Activated T-cell treated with anti-CD3 and anti-CD28 coated beads for 24 hours (primary cell): ENCODE measurements around the gene DDX11.
"Not testable (repeated sequence)": the region's sequence is repeated elsewhere in the genome, so short reads cannot be mapped to it uniquely, and the experiment has no call there.

Experiments used
- DNase-seq: peaks from one replicate; pipeline ENCODE4 v3.0.0-alpha.2; 2020; ENCODE audit warnings: low read depth

Gene DDX11

DNA sequence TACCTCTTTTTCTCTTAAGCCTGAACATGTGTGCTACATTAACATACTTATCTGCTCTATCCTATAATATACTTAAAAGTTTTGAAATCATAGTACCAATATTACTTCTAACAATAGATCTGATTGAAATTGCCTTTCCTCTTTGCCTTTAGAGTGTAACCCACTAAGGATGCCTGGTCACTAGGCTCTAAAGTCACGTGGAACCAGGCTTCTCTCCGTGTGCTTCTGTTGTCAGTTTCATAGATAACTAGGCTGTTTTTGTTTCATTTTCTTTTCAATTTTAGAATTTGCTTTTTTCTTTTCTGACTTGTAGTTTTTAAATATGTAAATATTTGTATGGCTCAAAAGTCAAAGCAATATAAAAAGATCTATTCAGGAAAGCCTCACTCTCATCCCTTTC is 25.8 kb downstream of the DDX11 start:
- not testable (repeated sequence) for DNase-seq

DNA sequence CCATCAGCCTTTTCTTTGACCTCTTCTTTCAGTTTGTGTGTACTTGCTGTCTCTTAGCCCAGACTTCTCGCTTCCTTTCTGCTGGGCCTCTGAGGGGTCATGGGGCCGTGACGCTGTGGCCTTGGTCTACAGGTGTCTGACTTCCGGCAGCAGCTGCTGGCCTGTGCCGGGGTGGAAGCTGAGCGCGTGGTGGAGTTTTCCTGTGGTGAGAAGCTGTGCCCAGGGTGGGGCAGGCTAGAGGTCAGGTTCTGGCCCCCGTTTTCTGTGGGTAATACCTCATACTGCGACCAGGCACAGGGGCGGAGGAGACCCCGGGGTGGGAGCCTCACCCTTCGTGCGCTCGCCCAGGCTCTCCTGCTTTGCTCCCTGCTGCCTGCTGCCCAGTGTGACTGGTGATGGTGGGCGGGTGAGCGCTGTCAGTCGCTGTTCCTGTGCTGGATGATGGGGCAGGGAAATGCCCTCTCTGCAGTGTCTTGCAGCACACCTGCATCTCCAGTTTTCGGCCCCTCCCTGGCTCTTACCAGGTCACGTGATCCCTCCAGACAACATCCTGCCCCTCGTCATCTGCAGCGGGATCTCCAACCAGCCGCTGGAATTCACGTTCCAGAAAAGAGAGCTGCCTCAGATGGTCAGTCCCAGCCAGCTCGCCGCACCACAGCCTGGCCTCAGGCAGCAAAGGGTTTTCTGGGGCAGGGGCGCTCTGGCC is 27.0 kb downstream of the DDX11 start:
- DNase-seq = not testable (repeated sequence)

DNA sequence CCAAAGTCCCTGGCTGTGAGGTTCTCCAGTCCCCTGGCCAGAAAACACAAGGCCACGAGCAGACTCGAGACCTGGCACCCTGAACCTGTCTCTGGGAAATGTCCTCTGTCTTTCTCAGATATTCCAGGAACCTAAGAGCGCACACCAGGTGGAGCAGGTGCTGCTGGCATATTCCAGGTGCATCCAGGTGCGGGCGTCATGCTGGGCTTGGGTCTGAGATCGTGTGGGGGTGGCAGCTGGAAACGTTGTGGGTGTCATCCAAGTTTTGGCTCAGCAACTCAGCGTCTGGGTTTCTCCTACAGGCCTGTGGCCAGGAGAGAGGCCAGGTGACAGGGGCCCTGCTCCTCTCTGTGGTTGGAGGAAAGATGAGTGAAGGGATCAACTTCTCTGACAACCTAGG is 28.5 kb downstream of the DDX11 start:
- DNase-seq = not testable (repeated sequence)

DNA sequence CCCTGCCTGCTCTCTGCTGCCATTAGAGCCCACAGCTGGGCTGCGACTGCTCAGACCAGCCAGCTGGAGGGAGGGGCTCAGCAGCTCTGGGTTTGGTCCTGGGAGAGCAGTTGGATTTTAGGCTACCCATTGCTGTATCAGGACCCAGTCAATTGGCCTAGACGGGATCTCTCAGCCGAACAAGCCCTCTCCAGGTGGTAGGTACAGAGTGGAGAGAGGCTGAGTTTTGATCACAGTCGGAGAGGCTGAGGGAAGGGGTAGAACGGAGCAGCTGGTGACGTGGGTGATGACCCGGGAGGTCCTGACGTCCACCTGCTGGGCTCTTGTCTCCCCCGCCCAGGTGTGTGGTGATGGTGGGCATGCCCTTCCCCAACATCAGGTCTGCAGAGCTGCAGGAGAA is 28.9 kb downstream of the DDX11 start:
- DNase-seq = not testable (repeated sequence)

DNA sequence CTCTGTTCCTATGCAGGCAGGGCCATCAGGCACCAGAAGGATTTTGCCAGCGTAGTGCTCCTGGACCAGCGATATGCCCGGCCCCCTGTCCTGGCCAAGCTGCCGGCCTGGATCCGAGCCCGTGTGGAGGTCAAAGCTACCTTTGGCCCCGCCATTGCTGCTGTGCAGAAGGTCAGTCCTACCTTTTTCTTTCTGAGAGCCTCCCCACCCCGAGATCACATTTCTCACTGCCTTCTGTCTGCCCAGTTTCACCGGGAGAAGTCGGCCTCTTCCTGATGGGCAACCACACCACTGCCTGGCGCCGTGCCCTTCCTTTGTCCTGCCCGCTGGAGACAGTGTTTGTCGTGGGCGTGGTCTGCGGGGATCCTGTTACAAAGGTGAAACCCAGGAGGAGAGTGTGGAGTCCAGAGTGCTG is 29.9 kb downstream of the DDX11 start:
- not testable (repeated sequence) for DNase-seq

DNA sequence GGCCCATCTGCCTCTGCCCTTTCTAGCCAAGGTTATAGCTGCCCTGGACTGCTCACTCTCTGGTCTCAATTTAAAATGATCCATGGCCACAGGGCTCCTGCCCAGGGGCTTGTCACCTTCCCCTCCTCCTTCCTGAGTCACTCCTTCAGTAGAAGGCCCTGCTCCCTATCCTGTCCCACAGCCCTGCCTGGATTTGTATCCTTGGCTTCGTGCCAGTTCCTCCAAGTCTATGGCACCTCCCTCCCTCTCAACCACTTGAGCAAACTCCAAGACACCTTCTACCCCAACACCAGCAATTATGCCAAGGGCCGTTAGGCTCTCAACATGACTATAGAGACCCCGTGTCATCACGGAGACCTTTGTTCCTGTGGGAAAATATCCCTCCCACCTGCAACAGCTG is 30.6 kb downstream of the DDX11 start:
- DNase-seq = not testable (repeated sequence)

DNA sequence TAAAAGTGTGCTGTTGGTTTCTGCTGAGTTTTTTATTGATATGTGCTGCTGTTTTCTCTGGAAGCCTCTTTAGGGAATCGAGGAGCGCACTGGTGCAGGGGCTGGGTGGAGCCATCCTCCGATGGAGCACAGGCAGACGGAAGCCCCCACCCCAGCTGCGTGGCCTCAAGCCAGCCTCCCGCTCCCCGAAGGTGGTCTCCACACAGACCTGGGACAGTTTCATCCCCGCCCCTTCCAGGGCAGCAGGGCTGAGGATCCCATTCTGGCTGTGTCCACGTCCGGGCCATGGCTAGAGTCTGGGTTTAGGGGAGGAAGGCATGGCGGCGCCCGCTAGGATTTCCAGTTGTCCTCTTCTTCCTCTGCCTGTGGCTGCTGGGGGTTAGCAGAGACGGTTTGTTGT is 31.1 kb downstream of the DDX11 start:
- not testable (repeated sequence) for DNase-seq

DNA sequence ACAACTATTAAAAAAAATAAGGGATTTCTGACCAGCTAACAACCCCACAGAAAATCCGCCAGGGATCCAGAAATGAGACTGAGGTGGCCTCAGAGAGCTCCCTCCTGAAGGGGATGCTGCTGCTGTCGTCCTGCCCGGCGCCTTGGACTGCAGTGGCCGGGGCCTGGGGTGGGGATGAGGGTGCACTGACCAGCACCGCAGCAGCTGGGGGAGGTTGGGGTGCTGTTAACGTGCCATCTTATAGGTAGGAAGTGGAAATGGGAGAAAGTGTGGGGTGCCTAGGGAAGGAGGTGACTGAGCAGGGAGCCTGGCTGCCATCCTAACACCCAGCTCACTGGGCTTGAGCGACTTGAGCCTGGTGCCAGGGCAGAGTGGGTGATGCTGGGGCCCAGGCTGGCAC is 32.0 kb downstream of the DDX11 start:
- no peak for DNase-seq

DNA sequence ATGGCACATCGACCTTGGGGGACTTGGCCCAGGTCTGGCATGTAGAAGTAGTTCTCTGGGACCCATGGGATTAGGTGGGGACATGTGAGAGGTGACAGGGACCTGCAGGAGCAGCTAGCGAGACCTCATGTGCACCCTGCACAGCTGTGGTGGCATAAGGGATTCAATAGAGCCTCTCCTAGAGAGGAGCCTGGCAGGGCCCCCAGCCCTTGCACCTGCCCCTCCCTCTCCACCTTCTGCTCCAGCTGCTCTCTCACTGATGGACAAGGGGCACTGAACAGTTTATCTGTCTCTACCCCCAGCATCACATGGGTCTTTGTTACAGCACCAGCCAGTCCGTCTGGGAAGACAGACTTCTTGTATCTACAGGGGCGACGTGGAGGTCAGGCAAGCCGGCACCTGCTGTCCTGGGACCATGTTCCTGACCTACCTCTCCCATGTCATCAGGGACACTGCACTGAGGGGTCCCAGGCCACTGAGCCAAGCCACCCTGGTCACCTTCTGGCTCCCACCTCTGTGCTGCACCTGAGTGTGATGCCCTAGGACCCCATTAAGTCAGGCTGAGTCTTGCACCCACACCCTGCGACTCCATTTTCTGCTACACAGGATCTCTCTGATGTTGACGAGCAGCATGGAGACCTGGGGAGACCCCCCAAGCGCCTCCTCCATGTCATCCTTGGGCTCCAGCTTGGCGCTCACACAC is 32.6 kb downstream of the DDX11 start:
- DNase-seq = no peak

DNA sequence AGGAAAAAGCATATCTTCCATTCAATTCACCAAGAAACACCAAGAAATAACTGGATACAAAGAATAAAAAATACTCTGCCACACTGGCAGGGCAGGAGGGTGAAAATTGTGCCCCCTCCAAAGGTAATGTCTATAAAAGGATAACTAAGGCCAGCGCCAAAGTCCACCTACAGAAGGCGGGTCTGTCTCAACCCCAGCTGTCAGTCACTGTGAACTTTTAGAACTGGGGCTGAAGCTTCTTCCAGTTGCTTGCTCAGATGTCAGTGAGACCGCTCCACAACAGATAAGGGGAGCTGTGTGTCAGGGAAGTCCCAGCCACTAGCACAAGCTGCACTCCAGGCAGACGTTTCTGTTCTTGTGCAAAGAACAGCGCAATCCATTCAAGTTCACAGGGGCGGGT is 36.1 kb downstream of the DDX11 start:
- DNase-seq = not testable (repeated sequence)

DNA sequence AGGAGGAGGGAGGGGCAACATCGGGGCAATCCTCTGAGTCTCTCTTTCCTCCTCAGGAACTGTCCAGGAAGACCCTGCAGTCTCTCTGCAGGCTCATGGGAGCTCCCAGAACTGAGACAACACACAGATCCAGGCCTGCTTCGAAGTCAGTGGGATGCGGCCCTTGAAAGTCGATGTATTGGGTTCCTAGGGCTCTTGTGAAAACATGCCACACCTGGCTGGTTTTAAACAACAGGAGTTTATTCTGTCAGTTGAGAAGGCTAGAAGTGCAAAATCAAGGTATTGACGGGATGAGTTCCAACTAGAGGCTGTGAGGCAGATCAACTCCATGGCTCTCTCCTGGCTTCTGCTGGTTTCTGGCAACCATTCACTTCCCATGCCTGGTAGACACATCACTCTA is 36.6 kb downstream of the DDX11 start:
- not testable (repeated sequence) for DNase-seq

DNA sequence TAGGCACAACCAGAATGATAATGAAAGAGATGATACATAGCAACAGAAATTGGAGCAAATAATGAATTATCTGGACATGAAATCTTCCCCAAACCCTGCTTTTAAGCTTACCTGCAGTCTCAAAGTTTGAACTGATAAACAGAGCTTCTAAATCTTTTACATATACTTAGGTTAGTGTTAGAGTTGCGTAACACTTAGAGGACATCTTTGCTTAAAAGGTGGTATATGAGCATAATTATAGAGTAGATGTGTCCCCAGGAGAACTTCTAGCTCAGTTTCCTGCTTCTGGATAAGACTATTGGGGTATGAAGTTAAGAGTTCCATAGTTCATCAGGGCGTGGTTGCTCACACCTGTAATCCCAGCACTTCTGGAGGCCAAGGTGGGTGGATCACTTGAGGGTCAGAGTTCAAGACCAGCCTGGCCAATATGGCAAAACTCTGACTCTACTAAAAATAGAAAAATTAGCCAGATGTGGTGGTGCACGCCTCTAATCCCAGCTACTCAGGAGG is 41.5 kb downstream of the DDX11 start:
- DNase-seq = not testable (repeated sequence)

DNA sequence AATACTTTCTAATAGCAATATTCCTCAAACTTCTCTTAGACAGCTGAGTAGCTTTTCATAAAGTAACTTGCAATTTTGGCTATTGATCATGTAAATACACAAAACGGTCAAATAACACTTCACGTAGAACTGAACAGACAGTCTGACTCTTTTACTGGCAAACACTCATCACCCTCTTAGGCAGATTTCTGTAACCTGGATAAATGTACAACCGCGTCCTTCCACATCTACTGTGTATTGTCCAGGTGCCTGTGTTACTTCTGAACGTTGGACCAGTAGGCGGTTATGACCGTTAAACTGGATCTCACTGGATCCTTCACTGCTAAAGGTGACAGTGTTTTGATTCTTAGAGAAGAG is 43.2 kb downstream of the DDX11 start:
- DNase-seq = not testable (repeated sequence)

DNA sequence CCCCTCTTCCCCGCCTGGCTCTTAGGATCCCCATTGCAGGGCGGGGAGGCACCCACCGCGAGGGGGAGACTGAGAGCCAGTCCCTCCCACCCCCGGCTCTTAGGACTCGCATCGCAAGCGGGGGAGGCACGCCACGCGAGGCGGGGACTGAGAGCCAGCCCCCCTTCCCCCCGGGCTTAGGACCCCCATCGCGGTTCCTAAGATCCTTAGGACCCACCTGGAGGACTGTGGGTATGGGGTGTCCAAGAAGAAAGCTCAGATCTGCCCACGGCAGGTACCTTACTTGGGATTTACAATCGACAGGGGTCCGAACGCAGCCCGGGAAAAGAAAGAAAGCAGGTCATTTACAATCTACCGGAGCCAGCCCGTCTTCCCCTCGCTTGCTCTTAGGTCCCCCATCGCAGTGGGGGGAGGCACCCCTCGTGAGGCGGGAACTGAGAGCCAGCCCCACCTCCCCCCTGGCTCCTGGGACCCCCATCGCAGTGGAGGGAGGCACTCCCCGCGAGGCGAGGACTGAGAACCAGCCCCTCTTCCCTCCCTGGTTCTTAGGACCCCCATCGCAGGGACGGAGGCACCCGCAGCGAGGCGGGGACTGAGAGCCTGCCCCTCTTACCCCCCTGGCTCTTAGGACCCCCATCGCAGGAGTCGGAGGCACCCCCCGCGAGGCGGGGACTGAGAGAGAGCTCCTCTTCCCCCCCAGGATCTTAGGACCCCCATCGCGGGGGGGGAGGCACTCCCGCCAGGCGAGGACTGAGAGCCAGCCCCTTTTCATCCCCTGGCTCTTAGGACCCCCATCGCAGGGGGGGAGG is 43.7 kb downstream of the DDX11 start:
- DNase-seq = peak; percentile 40

DNA sequence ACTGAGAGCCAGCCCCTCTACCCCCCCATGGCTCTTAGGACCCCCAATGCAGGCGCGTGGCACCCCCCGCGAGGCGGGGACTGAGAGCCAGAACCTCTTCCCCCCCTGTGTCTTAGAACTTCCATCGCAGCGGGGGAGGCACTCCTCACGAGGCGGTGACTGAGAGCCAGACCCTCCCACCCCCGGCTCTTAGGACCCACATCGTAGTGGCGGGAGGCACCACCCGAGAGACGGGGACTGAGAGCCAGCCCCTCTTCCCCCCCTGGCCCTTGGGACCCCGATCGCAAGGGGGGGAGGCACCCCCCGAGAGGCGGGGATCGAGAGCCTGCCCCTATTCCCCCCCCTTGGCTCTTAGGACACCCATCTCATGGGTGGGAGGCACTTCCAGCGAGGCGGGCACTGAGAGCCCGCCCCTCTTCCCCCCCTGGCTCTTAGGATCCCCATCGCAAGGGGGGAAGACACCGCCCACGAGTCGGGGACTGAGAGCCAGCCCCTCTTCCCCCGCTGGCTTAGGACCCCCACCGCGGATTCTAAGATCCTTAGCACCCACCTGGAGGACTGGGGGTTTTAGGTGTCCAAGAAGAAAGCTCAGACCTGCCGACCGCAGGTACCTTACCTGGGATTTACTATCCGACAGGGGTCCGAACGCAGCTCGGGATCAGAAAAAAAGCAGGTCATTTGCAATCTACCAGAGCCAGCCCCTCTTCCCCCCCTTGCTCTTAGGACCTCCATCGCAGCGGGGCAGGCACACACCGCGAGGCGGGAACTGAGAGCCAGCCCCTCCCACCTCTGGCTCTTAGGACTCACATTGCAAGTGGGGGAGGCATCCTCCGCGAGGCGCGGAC is 44.9 kb downstream of the DDX11 start:
- no peak for DNase-seq

DNA sequence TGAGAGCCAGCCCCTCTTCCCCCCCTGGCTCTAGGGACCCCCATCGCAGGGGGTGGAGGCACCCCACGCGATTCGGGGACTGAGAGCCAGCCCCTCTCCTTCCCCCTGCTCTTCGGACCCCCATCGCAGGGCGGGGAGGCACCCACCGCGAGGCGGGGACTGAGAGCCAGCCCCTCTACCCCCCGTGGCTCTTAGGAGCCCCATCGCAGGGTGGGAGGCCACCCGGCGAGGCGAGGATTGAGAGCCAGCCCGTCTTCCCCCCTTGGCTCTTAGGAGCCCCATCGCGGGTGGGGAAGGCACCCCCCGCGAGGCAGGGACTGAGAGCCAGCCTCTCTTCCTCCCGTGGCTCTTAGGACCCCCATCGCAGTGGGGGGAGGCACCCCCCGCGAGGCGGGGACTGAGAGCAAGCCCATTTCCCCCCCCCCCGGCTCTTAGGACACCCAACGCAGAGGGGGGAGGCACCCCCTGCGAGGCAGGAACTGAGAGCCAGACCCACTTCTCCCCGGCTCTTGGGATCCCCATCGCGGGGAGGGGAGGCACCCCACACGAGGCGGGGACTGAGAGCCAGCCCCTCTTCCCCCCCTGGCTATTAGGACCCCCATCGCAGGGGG is 45.6 kb downstream of the DDX11 start:
- DNase-seq = no peak

DNA sequence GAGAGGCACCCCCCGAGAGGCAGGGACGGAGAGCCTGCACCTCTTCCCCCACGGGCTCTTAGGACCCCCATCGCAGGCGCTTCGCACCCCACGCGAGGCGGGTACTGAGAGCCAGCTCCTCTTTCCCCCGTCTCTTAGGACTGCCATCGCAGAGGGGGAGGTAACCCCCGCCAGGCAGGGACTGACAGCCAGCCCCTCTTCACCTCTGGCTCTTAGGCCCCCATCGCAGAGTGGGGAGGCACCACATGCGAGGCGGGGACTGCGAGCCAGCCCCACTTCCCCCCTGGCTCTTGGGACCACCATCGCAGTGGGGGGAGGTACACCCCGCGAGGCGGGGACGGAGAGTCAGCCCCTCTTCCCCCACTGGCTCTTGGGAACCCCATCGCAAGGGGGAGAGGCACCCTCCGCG is 46.1 kb downstream of the DDX11 start:
- DNase-seq = no peak

DNA sequence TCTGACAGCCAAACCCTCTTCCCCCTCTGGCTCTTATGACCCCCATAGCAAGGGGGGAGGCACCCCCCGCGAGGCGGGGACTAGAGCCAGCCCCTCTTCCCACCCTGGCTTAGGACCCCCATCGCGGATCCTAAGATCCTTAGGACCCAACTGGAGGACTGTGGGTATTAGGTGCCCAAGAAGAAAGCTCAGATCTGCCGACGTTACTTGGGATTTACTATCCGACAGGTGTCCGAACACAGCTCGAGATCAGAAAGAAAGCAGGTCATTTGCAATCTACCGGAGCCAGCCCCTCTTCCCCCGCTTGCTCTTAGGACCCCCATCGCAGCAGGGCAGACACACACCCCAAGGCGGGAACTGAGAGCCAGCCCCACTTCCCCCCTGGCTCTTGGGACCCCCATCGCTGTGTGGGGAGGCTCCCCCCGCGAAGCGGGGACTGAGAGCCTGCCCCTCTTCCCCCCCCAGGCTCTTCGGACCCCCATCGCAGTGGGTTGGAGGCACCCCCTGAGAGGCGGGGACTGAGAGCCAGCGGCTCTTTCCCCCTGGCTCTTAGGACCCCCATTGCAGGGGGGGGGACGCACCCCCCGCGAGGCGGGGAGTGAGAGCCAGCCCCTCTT is 46.8 kb downstream of the DDX11 start:
- no peak for DNase-seq

DNA sequence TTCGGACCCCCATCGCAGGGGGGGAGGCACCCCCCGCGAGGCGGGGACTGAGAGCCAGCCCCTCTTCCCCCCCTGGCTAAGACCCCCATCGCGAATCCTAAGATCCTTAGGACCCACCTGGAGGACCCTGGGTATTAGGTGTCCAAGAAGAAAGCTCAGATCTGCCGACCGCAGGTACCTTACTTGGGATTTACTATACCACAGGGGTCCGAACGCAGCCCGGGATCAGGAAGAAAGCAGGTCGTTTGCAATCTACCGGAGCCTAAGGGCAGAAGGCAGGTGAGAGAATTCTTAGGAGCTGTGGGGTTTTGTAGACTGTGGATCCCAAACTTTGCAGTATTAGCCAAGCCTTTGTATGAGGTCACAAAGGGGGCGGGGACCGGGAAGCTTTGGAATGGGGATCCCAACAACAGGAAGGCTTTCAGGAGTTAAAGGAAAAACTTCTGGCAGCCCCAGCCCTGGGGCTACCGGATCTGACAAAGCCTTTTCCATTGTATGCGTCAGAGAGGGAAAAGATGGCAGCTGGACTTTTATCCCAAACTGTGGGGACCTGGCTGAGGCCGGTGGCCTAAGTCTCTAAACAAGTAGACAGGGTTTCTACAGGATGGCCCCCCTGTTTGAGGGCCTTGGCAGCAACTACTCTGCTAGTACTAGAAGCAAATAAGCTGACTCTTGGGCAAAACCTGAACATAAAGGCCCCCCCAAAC is 47.5 kb downstream of the DDX11 start:
- DNase-seq = not testable (repeated sequence)

DNA sequence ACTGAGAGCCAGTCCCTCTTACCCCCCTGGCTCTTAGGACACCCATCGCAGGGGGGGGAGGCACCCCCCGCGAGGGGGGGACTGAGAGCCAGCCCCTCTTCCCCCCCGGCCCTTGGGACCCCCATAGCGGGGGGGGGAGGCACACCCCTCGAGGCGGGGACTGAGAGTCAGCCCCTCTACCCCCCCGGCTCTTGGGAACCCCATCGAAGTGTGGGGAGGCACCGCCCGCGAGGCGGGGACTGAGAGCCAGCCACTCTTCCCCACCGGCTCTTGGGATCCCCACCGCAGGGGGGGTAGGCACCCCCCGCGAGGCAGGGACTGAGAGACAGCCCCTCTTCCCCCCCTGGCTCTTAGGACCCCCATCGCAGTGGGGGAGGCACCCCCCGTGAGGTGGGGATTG is 48.8 kb downstream of the DDX11 start:
- DNase-seq = no peak
